ENCODE data around the gene CAB39.

DNA sequence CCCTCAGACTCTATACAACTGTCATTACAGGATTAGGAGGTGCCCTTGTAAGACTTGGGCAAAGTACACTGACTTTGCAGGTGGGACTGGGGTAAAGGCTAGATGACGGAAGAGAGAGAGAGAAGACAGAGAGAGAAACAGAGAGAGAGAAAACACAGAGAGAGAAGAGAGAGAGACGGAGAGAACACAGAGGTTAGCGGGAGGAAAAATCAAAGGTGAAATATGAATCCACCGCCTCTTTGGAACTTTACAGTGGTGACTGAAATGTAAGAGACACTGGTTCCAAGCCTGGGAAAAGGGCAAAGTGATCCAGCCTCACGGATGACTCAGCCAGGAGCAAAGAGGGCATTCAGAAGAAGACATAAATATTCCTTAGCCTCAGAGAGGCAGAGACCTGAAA lies 25.1 kb upstream of the CAB39 start:
- TF ChIP-seq, protein P1, sequence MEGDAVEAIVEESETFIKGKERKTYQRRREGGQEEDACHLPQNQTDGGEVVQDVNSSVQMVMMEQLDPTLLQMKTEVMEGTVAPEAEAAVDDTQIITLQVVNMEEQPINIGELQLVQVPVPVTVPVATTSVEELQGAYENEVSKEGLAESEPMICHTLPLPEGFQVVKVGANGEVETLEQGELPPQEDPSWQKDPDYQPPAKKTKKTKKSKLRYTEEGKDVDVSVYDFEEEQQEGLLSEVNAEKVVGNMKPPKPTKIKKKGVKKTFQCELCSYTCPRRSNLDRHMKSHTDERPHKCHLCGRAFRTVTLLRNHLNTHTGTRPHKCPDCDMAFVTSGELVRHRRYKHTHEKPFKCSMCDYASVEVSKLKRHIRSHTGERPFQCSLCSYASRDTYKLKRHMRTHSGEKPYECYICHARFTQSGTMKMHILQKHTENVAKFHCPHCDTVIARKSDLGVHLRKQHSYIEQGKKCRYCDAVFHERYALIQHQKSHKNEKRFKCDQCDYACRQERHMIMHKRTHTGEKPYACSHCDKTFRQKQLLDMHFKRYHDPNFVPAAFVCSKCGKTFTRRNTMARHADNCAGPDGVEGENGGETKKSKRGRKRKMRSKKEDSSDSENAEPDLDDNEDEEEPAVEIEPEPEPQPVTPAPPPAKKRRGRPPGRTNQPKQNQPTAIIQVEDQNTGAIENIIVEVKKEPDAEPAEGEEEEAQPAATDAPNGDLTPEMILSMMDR (conservative IDR thresholded peaks at IDR 0.05; ENCODE audit: low read depth, low read length) = no peak
- no peak for TF ChIP-seq EZH2 (IDR thresholded peaks at IDR 0.05; ENCODE audit: low read length, unreplicated experiment)
- no peak for TF ChIP-seq EZH2phosphoT487 (IDR thresholded peaks at IDR 0.05; ENCODE audit: borderline replicate concordance, low read length)

Measured in PC-3 (cell line).